Neural cell (in vitro differentiated cells): ENCODE measurements around the gene USP9X. TPM values are rescaled to one million over a fixed set of nuclear protein-coding genes. Genes with fewer than 3 reads are reported as not detected.

Experiments
- H2AFZ ChIP-seq: fragments of 200-600, 300-800 bp; sonication (generic), shearing (Covaris generic); 2 replicates; pipeline ENCODE4 v1.6.0; 2014; ENCODE audit warnings: low read depth, mild to moderate bottlenecking, antibody characterized with exemption, low read length, moderate library complexity
- H3F3A ChIP-seq: fragments of 200-600 bp; shearing (Covaris generic); 2 replicates; pipeline ENCODE4 v1.6.1; 2016; ENCODE audit warnings: mild to moderate bottlenecking, moderate library complexity, mixed read lengths, antibody characterized with exemption, low read length; ENCODE audit not compliant: insufficient read depth, poor library complexity, severe bottlenecking
- H3K27ac ChIP-seq: fragments of 200-600, 300-800 bp; sonication (generic), shearing (Covaris generic); 2 replicates; pipeline ENCODE4 v1.5.1; 2014; ENCODE audit warnings: mild to moderate bottlenecking, low read length, moderate library complexity
- H3K27me3 ChIP-seq: fragments of 300-800, 200-600 bp; sonication (generic), shearing (Covaris generic); 2 replicates; pipeline ENCODE4 v1.6.0; 2014; ENCODE audit warnings: mild to moderate bottlenecking, low read depth, low read length, moderate library complexity; ENCODE audit not compliant: insufficient read depth
- H3K36me3 ChIP-seq: fragments of 300-800, 200-600 bp; sonication (generic), shearing (Covaris generic); 2 replicates; pipeline ENCODE4 v1.5.1; 2014; ENCODE audit warnings: mild to moderate bottlenecking, antibody characterized with exemption, low read length, moderate library complexity; ENCODE audit not compliant: insufficient read depth
- H3K4me2 ChIP-seq: fragments of 300-800, 200-600 bp; sonication (generic), shearing (Covaris generic); 2 replicates; pipeline ENCODE4 v1.6.0; 2014; ENCODE audit warnings: mild to moderate bottlenecking, low read length
- H3K4me3 ChIP-seq: fragments of 300-800, 200-600 bp; sonication (generic), shearing (Covaris generic); 2 replicates; pipeline ENCODE4 v1.5.1; 2014; ENCODE audit warnings: mild to moderate bottlenecking, low read length, moderate library complexity
- H3K79me2 ChIP-seq: fragments of 200-600 bp; shearing (Covaris generic); replicated peaks from 2 replicates; pipeline ENCODE4 v1.6.0; 2014; ENCODE audit warnings: mild to moderate bottlenecking, low read length, moderate library complexity; ENCODE audit not compliant: insufficient read depth
- H3K9ac ChIP-seq: fragments of 300-800, 200-600 bp; sonication (generic), shearing (Covaris generic); 2 replicates; pipeline ENCODE4 v1.6.1; 2016; ENCODE audit warnings: mild to moderate bottlenecking, low read length, mixed read lengths
- H3K9me2 ChIP-seq: fragments of 200-600 bp; shearing (Covaris generic); 2 replicates; pipeline ENCODE4 v1.6.1; 2016; ENCODE audit warnings: mild to moderate bottlenecking, low read length, mixed read lengths; ENCODE audit not compliant: insufficient read depth
- H3K9me3 ChIP-seq: fragments of 200-600, 300-800 bp; sonication (generic), shearing (Covaris generic); 2 replicates; pipeline ENCODE4 v1.6.1; 2016; ENCODE audit warnings: mild to moderate bottlenecking, mixed run types, low read length, moderate library complexity, mixed read lengths
- H4K20me1 ChIP-seq: fragments of 200-600 bp; shearing (Covaris generic); 2 replicates; pipeline ENCODE4 v1.6.1; 2016; ENCODE audit warnings: mild to moderate bottlenecking, mixed run types; ENCODE audit not compliant: insufficient read depth
- CTCF ChIP-seq: fragments of 450-650 bp; IDR thresholded peaks from 2 replicates; pipeline ENCODE4 v1.5.1; 2014; ENCODE audit warnings: antibody characterized with exemption, mild to moderate bottlenecking, moderate library complexity; ENCODE audit not compliant: poor library complexity, severe bottlenecking
- EP300 ChIP-seq: fragments of 450-650 bp; conservative IDR thresholded peaks from 2 replicates; pipeline ENCODE4 v1.6.1; 2014; ENCODE audit warnings: antibody characterized with exemption, mild to moderate bottlenecking, moderate library complexity; ENCODE audit not compliant: poor library complexity, severe bottlenecking
- EZH2 ChIP-seq: fragments of 200-600, 300-800 bp; shearing (Covaris generic), sonication (generic); IDR thresholded peaks from 2 replicates; pipeline ENCODE4 v1.6.1; 2014; ENCODE audit warnings: antibody characterized with exemption, low read length, borderline replicate concordance, mild to moderate bottlenecking; ENCODE audit not compliant: insufficient read depth, poor library complexity, severe bottlenecking
- MXI1 ChIP-seq: fragments of 450-650 bp; conservative IDR thresholded peaks from 2 replicates; pipeline ENCODE4 v1.6.1; 2014; ENCODE audit warnings: antibody characterized with exemption, mild to moderate bottlenecking; ENCODE audit not compliant: poor library complexity, severe bottlenecking
- POLR2AphosphoS5 ChIP-seq: IDR thresholded peaks from 2 replicates; pipeline ENCODE4 v1.6.1; 2012
- RAD21 ChIP-seq: fragments of 450-650 bp; conservative IDR thresholded peaks from 2 replicates; pipeline ENCODE4 v1.6.1; 2014; ENCODE audit warnings: antibody characterized with exemption, mild to moderate bottlenecking, moderate library complexity
- REST ChIP-seq: IDR thresholded peaks from 2 replicates; pipeline ENCODE4 v1.6.1; 2012; ENCODE audit warnings: borderline replicate concordance
- SMC3 ChIP-seq: fragments of 450-650 bp; conservative IDR thresholded peaks from 2 replicates; pipeline ENCODE4 v1.6.1; 2014; ENCODE audit warnings: antibody characterized with exemption, mild to moderate bottlenecking, moderate library complexity; ENCODE audit not compliant: poor library complexity
- TAF1 ChIP-seq: IDR thresholded peaks from 2 replicates; pipeline ENCODE4 v1.6.1; 2012; ENCODE audit warnings: low read depth
- polyA plus RNA-seq: library from polyadenylated mRNA; depleted of rRNA; stranded (reverse); fragments of >200 nt; gene quantifications from 2 replicates; pipeline ENCODE4 v1.2.3, GENCODE V29; 2014

USP9X gene
- polyA plus RNA-seq, 1 donor from 2014 or later = 36.1 TPM

GRCh38 chrX:41064018-41064417, 21.2 kb upstream of the USP9X start:
- H3K4me2 ChIP-seq = no peak overlapping the region

GRCh38 chrX:41066391-41066790, 18.9 kb upstream of the USP9X start:
- H3K9me3 ChIP-seq = no peaks in the 10 kb centered on the region

More at GRCh38 chrX:41064018-41064417, 21.2 kb upstream of the USP9X start:
- Histone ChIP-seq H4K20me1 (no peaks in the 10 kb centered on the region), H3K9me3 (no peaks in the 10 kb centered on the region), H3K79me2 (no peaks in the 10 kb centered on the region), H3K27ac (no peak overlapping the region), H3K9ac (no peak overlapping the region), H3K36me3 (no peaks in the 10 kb centered on the region), H3K4me3 (no peak overlapping the region), H3K27me3 (no peaks in the 10 kb centered on the region), H3F3A (no peaks in the 10 kb centered on the region), H3K9me2 (no peaks in the 10 kb centered on the region), H2AFZ (no peak overlapping the region)
- TF ChIP-seq SMC3 (no peak), POLR2AphosphoS5 (no peak), REST (no peak), EZH2 (no peak), EP300 (no peak), MXI1 (no peak), RAD21 (no peak), TAF1 (no peak), CTCF (no peak)

More at GRCh38 chrX:41066391-41066790, 18.9 kb upstream of the USP9X start:
- TF ChIP-seq REST = no peak
- no peak overlapping the region for H2AFZ ChIP-seq
- H3K4me3 ChIP-seq = no peak overlapping the region
- no peaks in the 10 kb centered on the region for H3K9me2 ChIP-seq
- no peaks in the 10 kb centered on the region for H3K36me3 ChIP-seq
- no peak overlapping the region for H3K9ac ChIP-seq
- H3K4me2 ChIP-seq = no peak overlapping the region
- no peaks in the 10 kb centered on the region for H3K79me2 ChIP-seq
- no peaks in the 10 kb centered on the region for H4K20me1 ChIP-seq
- H3F3A ChIP-seq = no peaks in the 10 kb centered on the region
- H3K27me3 ChIP-seq = no peaks in the 10 kb centered on the region
- H3K27ac ChIP-seq = no peak overlapping the region
